Middle frontal gyrus (tissue), 1 donor: ENCODE results near the gene RXRA.

Source experiments
- DNase-seq: peaks from one replicate; pipeline ENCODE4 v3.0.0-alpha.2; 2015; ENCODE audit warnings: low spot score; ENCODE audit errors: extremely low spot score

RXRA gene

GRCh38 chr9:134322781-134323241 lies 3.4 kb upstream of the RXRA start:
- DNase-seq, result no peak

GRCh38 chr9:134323741-134324358 lies 2.4 kb upstream of the RXRA start:
- peak; percentile 20 for DNase-seq

- DNase-seq, result no peak
These were observed 1.7 kb upstream of the RXRA start for GRCh38 chr9:134324359-134325095.

- DNase-seq, result no peak
These were observed 1.0 kb upstream of the RXRA start for GRCh38 chr9:134325096-134325812.

GRCh38 chr9:134326724-134327601 lies 708 bp downstream of the RXRA start:
- no peak for DNase-seq

GRCh38 chr9:134327671-134328231 lies 1.5 kb downstream of the RXRA start:
- no peak for DNase-seq

GRCh38 chr9:134328341-134328840 lies 2.1 kb downstream of the RXRA start:
- no peak for DNase-seq

- DNase-seq, result no peak
These were observed 2.8 kb downstream of the RXRA start for GRCh38 chr9:134328841-134329575.

- no peak for DNase-seq
These were observed 3.3 kb downstream of the RXRA start for GRCh38 chr9:134329576-134329855.

- no peak for DNase-seq
These were observed 3.6 kb downstream of the RXRA start for GRCh38 chr9:134329886-134330285.

GRCh38 chr9:134330590-134330989 lies 4.3 kb downstream of the RXRA start:
- DNase-seq, result no peak

GRCh38 chr9:134331186-134332025 lies 5.2 kb downstream of the RXRA start:
- DNase-seq, result no peak

- DNase-seq, result no peak
These were observed 6.0 kb downstream of the RXRA start for GRCh38 chr9:134332266-134332665.

- no peak for DNase-seq
These were observed 6.6 kb downstream of the RXRA start for GRCh38 chr9:134332841-134333233.

- no peak for DNase-seq
These were observed 7.1 kb downstream of the RXRA start for GRCh38 chr9:134333234-134333873.

- DNase-seq, result no peak
These were observed 7.8 kb downstream of the RXRA start for GRCh38 chr9:134333874-134334581.

GRCh38 chr9:134335061-134335460 lies 8.8 kb downstream of the RXRA start:
- no peak for DNase-seq

- DNase-seq, result no peak
These were observed 9.4 kb downstream of the RXRA start for GRCh38 chr9:134335486-134336220.
